GM19463 (cell line): ENCODE results near the gene PTPRD.

Experiments used
- ATAC-seq: cut with Tn5 transposase; IDR thresholded peaks from one replicate; pipeline ENCODE4 v1.9.1; 2021; ENCODE audit warnings: mild to moderate bottlenecking, moderate library complexity; ENCODE audit not compliant: unreplicated experiment

Gene PTPRD

GRCh38 chr9:10612641-10613398 is at the start of gene PTPRD:
Gene PTPRD, minus strand, starts transcription at chr9:10613002.
- ATAC-seq = peak; percentile 98

GRCh38 chr9:10661994-10662393 is 49.2 kb upstream of the PTPRD start:
- ATAC-seq = no peak

- ATAC-seq = no peak
Measured at GRCh38 chr9:10661376-10661775, 48.6 kb upstream of the PTPRD start.

GRCh38 chr9:10651012-10651411 is 38.2 kb upstream of the PTPRD start:
- ATAC-seq = no peak

- ATAC-seq = no peak
Measured at GRCh38 chr9:10649076-10649475, 36.3 kb upstream of the PTPRD start.

GRCh38 chr9:10633785-10634184 is 21.0 kb upstream of the PTPRD start:
- no peak for ATAC-seq

GRCh38 chr9:10614196-10614800 is 1.5 kb upstream of the PTPRD start:
- ATAC-seq = no peak

- no peak for ATAC-seq
Measured at GRCh38 chr9:10613419-10613818, 617 bp upstream of the PTPRD start.

GRCh38 chr9:10605388-10605787 is 7.4 kb downstream of the PTPRD start:
- no peak for ATAC-seq

GRCh38 chr9:10604927-10605326 is 7.9 kb downstream of the PTPRD start:
- ATAC-seq = no peak

GRCh38 chr9:10597801-10598200 is 15.0 kb downstream of the PTPRD start:
- ATAC-seq = no peak

- no peak for ATAC-seq
Measured at GRCh38 chr9:10594482-10594881, 18.3 kb downstream of the PTPRD start.

- no peak for ATAC-seq
Measured at GRCh38 chr9:10586407-10586806, 26.4 kb downstream of the PTPRD start.

- ATAC-seq = no peak
Measured at GRCh38 chr9:10571699-10572098, 41.1 kb downstream of the PTPRD start.

- no peak for ATAC-seq
Measured at GRCh38 chr9:10566848-10567247, 46.0 kb downstream of the PTPRD start.

- ATAC-seq = no peak
Measured at GRCh38 chr9:10562581-10563343, 50.0 kb downstream of the PTPRD start.

- no peak for ATAC-seq
Measured at GRCh38 chr9:10548348-10548747, 64.5 kb downstream of the PTPRD start.

- ATAC-seq = no peak
Measured at GRCh38 chr9:10538073-10538472, 74.7 kb downstream of the PTPRD start.

GRCh38 chr9:10534850-10535249 is 78.0 kb downstream of the PTPRD start:
- ATAC-seq = no peak

GRCh38 chr9:10525972-10526371 is 86.8 kb downstream of the PTPRD start:
- no peak for ATAC-seq

GRCh38 chr9:10523164-10523563 is 89.6 kb downstream of the PTPRD start:
- no peak for ATAC-seq

GRCh38 chr9:10512144-10512543 is 100.7 kb downstream of the PTPRD start:
- no peak for ATAC-seq
